AG09319 (cell line): ENCODE data around the gene ME2.

Experiments used
- DNase-seq: peaks from one replicate; pipeline ENCODE4 v3.0.0-alpha.2; 2010; ENCODE audit warnings: low read depth; ENCODE audit errors: extremely low read depth
- CTCF ChIP-seq: IDR thresholded peaks from 2 replicates; pipeline ENCODE4 v1.5.1; 2011; ENCODE audit warnings: low read depth, mild to moderate bottlenecking, inconsistent platforms, low read length, moderate library complexity

Gene ME2

GRCh38 chr18:50918153-50918552, 39.2 kb downstream of the ME2 start:
- no peak for TF ChIP-seq CTCF
- DNase-seq: no peak

- no peak for DNase-seq
These were observed 45.5 kb downstream of the ME2 start for GRCh38 chr18:50924372-50924771.

GRCh38 chr18:50926521-50926920, 47.6 kb downstream of the ME2 start:
- no peak for TF ChIP-seq CTCF

More at GRCh38 chr18:50924372-50924771, 45.5 kb downstream of the ME2 start:
- TF ChIP-seq CTCF: no peak

GRCh38 chr18:50928551-50928950, 49.6 kb downstream of the ME2 start:
- no peak for DNase-seq
- TF ChIP-seq CTCF: no peak

More at GRCh38 chr18:50926521-50926920, 47.6 kb downstream of the ME2 start:
- DNase-seq: no peak

- DNase-seq: no peak
- no peak for TF ChIP-seq CTCF
These were observed 54.8 kb downstream of the ME2 start for GRCh38 chr18:50933684-50934083.

- TF ChIP-seq CTCF: no peak
- no peak for DNase-seq
These were observed 55.8 kb downstream of the ME2 start for GRCh38 chr18:50934545-50935211.

- TF ChIP-seq CTCF: no peak
- no peak for DNase-seq
These were observed 56.7 kb downstream of the ME2 start for GRCh38 chr18:50935493-50936191.
